Endothelial cell of umbilical vein (primary cell): ENCODE data around the gene SNN. TPM values are rescaled to one million over a fixed set of nuclear protein-coding genes. Genes with fewer than 3 reads are reported as not detected.

ENCODE experiments used
- BruUV-seq: library from RNA; stranded (reverse); fragments of 400-500 nt; replicated peaks from 2 replicates; lab custom pipeline; 2021; lab: Mats Ljungman, UMichigan
- CTCF ChIA-PET: fragments of 300-600, 350-600 bp; sonication (Branson Sonifier 250); formaldehyde crosslinking; loops from one replicate; lab custom pipeline; 2021; ENCODE audit warnings: antibody characterized with exemption, inconsistent platforms; lab: Charles Lee
- POLR2A ChIA-PET: fragments of 300-600, 350-600 bp; sonication (Branson Sonifier 250); formaldehyde crosslinking; loops from one replicate; lab custom pipeline; 2021; ENCODE audit warnings: antibody characterized with exemption, inconsistent platforms; lab: Charles Lee
- DNase-seq: peaks from one replicate; pipeline ENCODE4 v3.0.0-alpha.2; 2011; ENCODE audit warnings: low read depth, low spot score
- FAIRE-seq: peaks from 2 replicates; lab custom pipeline; 2011; peaks lifted over from hg19 to GRCh38; lab: Jason Lieb, UNC
- H2AFZ ChIP-seq: 2 replicates; pipeline ENCODE4 v1.6.0; 2012; ENCODE audit warnings: low read depth, low read length, control low read depth, inconsistent platforms
- H3K27ac ChIP-seq: 2 replicates; pipeline ENCODE4 v1.5.1; 2011; ENCODE audit warnings: low read depth, mild to moderate bottlenecking, control low read depth, low read length, moderate library complexity; ENCODE audit not compliant: insufficient read depth
- H3K27me3 ChIP-seq, 2 experiments: 2 replicates each; pipeline versions ENCODE4 v1.6.0 to v1.6.1; 2011; ENCODE audit warnings: low read length in 2 of 2, mixed read lengths in 1 of 2; ENCODE audit not compliant: control insufficient read depth in 2 of 2, insufficient read depth in 2 of 2
- H3K36me3 ChIP-seq, 2 experiments: 2 replicates in 1 of 2; 3 replicates in 1 of 2; pipeline ENCODE4 v1.5.1; 2011; ENCODE audit warnings: low read length in 2 of 2, mild to moderate bottlenecking in 1 of 2, moderate library complexity in 1 of 2; ENCODE audit not compliant: control insufficient read depth in 2 of 2, insufficient read depth in 2 of 2; ENCODE audit errors: extremely low read depth in 1 of 2
- H3K4me1 ChIP-seq: 3 replicates; pipeline ENCODE4 v1.5.1; 2011; ENCODE audit warnings: mild to moderate bottlenecking, low read length; ENCODE audit not compliant: control insufficient read depth, insufficient read depth; ENCODE audit errors: extremely low read depth
- H3K4me2 ChIP-seq: 2 replicates; pipeline ENCODE4 v1.6.1; 2011; ENCODE audit warnings: low read length, control low read depth, mixed read lengths; ENCODE audit not compliant: insufficient read depth
- H3K4me3 ChIP-seq, 3 experiments: fragments of 200-600 bp in 1 of 3; sonication (generic), shearing (Covaris generic) in 1 of 3; replicated peaks in 1 of 3; 2 replicates each; pipeline ENCODE4 v1.5.1; 2011 to 2016; ENCODE audit warnings: control low read depth in 3 of 3, low read length in 3 of 3, mild to moderate bottlenecking in 2 of 3, inconsistent platforms in 1 of 3, low read depth in 1 of 3, moderate library complexity in 1 of 3; ENCODE audit not compliant: insufficient read depth in 1 of 3
- H3K79me2 ChIP-seq: 2 replicates; pipeline ENCODE4 v1.6.0; 2012; ENCODE audit warnings: low read length, inconsistent platforms; ENCODE audit not compliant: control insufficient read depth, insufficient read depth
- H3K9ac ChIP-seq: replicated peaks from 2 replicates; pipeline ENCODE3; 2011; ENCODE audit warnings: low read length, control low read depth; ENCODE audit not compliant: insufficient read depth; ENCODE audit errors: extremely low read depth
- H3K9me1 ChIP-seq: replicated peaks from 3 replicates; pipeline ENCODE4 v1.6.0; 2011; ENCODE audit warnings: mild to moderate bottlenecking, low read length; ENCODE audit not compliant: control insufficient read depth, insufficient read depth; ENCODE audit errors: extremely low read depth
- H3K9me3 ChIP-seq: replicated peaks from 2 replicates; pipeline ENCODE4 v1.5.1; 2012; ENCODE audit warnings: low read length, inconsistent platforms; ENCODE audit not compliant: control insufficient read depth, insufficient read depth
- H4K20me1 ChIP-seq: replicated peaks from 2 replicates; pipeline ENCODE3; 2011; ENCODE audit warnings: mild to moderate bottlenecking, low read length; ENCODE audit not compliant: control insufficient read depth, insufficient read depth; ENCODE audit errors: extremely low read depth
- EZH2 ChIP-seq: IDR thresholded peaks from 2 replicates; pipeline ENCODE4 v1.6.1; 2012; ENCODE audit warnings: borderline replicate concordance, low read depth, mild to moderate bottlenecking, moderate library complexity, low read length, inconsistent platforms; ENCODE audit not compliant: severe bottlenecking
- FOS ChIP-seq: IDR thresholded peaks from 2 replicates; pipeline ENCODE4 v1.6.1; 2011; ENCODE audit warnings: mild to moderate bottlenecking, low read length, moderate library complexity, borderline replicate concordance; ENCODE audit not compliant: insufficient read depth
- GATA2 ChIP-seq: IDR thresholded peaks from 2 replicates; pipeline ENCODE4 v1.7.0; 2011; ENCODE audit warnings: low read depth, mild to moderate bottlenecking, moderate library complexity, mixed read lengths, low read length; ENCODE audit not compliant: insufficient read length, insufficient read depth
- JUN ChIP-seq: IDR thresholded peaks from 2 replicates; pipeline ENCODE4 v1.6.1; 2011; ENCODE audit warnings: borderline replicate concordance, low read depth; ENCODE audit not compliant: insufficient read length, insufficient read depth
- MYC ChIP-seq: IDR thresholded peaks from one replicate; pipeline ENCODE4 v1.6.1; 2011; ENCODE audit warnings: mild to moderate bottlenecking, low read depth, low read length
- POLR2A ChIP-seq: IDR thresholded peaks from 2 replicates; pipeline ENCODE4 v1.6.1; 2012; ENCODE audit warnings: low read depth, mild to moderate bottlenecking, control low read depth, low read length
- POLR2AphosphoS5 ChIP-seq: IDR thresholded peaks from 2 replicates; pipeline ENCODE4 v1.6.1; 2012; ENCODE audit warnings: low read depth, mild to moderate bottlenecking, control low read depth, low read length, moderate library complexity; ENCODE audit not compliant: insufficient read depth
- dilution Hi-C: fragments of 300-500 bp; cut with MboI; formaldehyde crosslinking; loops from one replicate; pipeline ENCODE4 v1.15.0; 2019; ENCODE audit warnings: low sequenced_read_pairs; ENCODE audit not compliant: extremely low pct_ligation_motif_present
- intact Hi-C: fragments of 100-400 bp; cut with micrococcal nuclease; formaldehyde crosslinking; loops from one replicate; pipeline ENCODE4 v1.10.0; 2022
- polyA plus RNA-seq, 4 experiments: library from polyadenylated mRNA; depleted of rRNA in 3 of 4; stranded (reverse) in 3 of 4; unstranded in 1 of 4; fragments of >200 nt; gene quantifications; 2 replicates each; pipeline versions ENCODE4 v1.2.1 to v1.2.3, GENCODE V29; 2011 to 2012; ENCODE audit warnings: missing spikeins in 1 of 4
- total RNA-seq: library from RNA; stranded (reverse); gene quantifications from 2 replicates; pipeline ENCODE4 v1.2.3, GENCODE V29; 2021
- TF ChIP-seq, protein P1 (sequence below): IDR thresholded peaks from 2 replicates; pipeline ENCODE4 v1.6.1; 2011; ENCODE audit not compliant: insufficient read depth, insufficient read length
- TF ChIP-seq, protein P2 (sequence below), 2 donors: IDR thresholded peaks; 1 replicate in 1 of 2; 2 replicates in 1 of 2; pipeline ENCODE4 v1.5.1; 2011; ENCODE audit warnings: low read length in 2 of 2, mild to moderate bottlenecking in 2 of 2, moderate library complexity in 2 of 2, control low read depth in 1 of 2, inconsistent platforms in 1 of 2, low read depth in 1 of 2; ENCODE audit not compliant: insufficient read depth in 1 of 2; ENCODE audit errors: extremely low read depth in 1 of 2

Gene SNN
- total and polyA plus RNA-seq, 2 donors (not counting 3 experiments of a cell fraction or from before 2014, with no cell fraction given): 17.7 to 24.1 TPM

DNA sequence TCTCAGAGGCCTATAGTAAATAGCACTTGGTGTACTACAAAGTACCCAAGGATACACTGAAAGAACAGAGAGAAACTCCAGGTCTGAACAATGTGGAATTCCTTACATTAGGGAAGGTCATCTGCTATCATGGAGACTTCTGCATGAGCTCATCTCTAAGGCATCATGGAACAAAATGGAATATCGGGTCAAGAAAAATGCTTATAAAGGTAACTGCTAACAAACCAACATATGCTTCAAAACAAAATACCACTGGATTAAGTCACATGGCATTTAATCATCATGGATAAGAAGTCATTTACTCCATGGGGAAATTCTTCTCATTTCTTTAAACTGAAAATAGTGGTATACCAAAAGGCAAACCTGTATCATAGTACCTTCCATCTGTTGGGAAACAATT lies 40.2 kb downstream of the SNN start:
- Histone ChIP-seq H2AFZ (no peak overlapping the region), H4K20me1 (no peaks in the 10 kb centered on the region), H3K4me2 (no peak overlapping the region), H3K27ac (no peak overlapping the region), H3K4me1 (no peaks in the 10 kb centered on the region), H3K79me2 (peaks cover 3% of the 10 kb centered on the region), H3K4me3 (no peak overlapping the region), H3K9me1 (no peaks in the 10 kb centered on the region), H3K9me3 (no peaks in the 10 kb centered on the region), H3K9ac (no peak overlapping the region), H3K27me3 (no peaks in the 10 kb centered on the region), H3K36me3 (peaks cover 0 to 12% of the 10 kb centered on the region in 2 experiments)
- no TSS peak for BruUV-seq
- POLR2A ChIA-PET: no interaction called here
- no peak for FAIRE-seq
- intact Hi-C loops: no loop called here
- DNase-seq: peak; percentile 11
- dilution Hi-C loops: no loop called here
- CTCF ChIA-PET: interaction anchor here (0.8 to 1.6 kb wide), 4 partner anchors 11 to 360 kb away, joined by 3 to 4 read pairs (median 4); partner anchors contain the start of gene ZC3H7A
- no peak for TF ChIP-seq MYC
- TF ChIP-seq, protein P1, sequence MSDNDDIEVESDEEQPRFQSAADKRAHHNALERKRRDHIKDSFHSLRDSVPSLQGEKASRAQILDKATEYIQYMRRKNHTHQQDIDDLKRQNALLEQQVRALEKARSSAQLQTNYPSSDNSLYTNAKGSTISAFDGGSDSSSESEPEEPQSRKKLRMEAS: no peak
- no peak for TF ChIP-seq GATA2
- no peak for TF ChIP-seq POLR2A
- no peak for TF ChIP-seq POLR2AphosphoS5
- no peak for TF ChIP-seq EZH2
- TF ChIP-seq, protein P2, sequence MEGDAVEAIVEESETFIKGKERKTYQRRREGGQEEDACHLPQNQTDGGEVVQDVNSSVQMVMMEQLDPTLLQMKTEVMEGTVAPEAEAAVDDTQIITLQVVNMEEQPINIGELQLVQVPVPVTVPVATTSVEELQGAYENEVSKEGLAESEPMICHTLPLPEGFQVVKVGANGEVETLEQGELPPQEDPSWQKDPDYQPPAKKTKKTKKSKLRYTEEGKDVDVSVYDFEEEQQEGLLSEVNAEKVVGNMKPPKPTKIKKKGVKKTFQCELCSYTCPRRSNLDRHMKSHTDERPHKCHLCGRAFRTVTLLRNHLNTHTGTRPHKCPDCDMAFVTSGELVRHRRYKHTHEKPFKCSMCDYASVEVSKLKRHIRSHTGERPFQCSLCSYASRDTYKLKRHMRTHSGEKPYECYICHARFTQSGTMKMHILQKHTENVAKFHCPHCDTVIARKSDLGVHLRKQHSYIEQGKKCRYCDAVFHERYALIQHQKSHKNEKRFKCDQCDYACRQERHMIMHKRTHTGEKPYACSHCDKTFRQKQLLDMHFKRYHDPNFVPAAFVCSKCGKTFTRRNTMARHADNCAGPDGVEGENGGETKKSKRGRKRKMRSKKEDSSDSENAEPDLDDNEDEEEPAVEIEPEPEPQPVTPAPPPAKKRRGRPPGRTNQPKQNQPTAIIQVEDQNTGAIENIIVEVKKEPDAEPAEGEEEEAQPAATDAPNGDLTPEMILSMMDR (IDR thresholded peaks at IDR 0.05; ENCODE audit: extremely low read depth in 1 of 2, insufficient read depth in 1 of 2, low read depth in 1 of 2, low read length in 2 of 2): no peak
- TF ChIP-seq JUN: no peak
- no peak for TF ChIP-seq FOS
